Measurements from ENCODE around the gene NOC2L. TPM values are rescaled to one million over a fixed set of nuclear protein-coding genes. Genes with fewer than 3 reads are reported as not detected.

The NOC2L gene
- total and polyA plus RNA-seq, 2 donors from 2014 or later: 42.4 to 65.5 TPM

DNA sequence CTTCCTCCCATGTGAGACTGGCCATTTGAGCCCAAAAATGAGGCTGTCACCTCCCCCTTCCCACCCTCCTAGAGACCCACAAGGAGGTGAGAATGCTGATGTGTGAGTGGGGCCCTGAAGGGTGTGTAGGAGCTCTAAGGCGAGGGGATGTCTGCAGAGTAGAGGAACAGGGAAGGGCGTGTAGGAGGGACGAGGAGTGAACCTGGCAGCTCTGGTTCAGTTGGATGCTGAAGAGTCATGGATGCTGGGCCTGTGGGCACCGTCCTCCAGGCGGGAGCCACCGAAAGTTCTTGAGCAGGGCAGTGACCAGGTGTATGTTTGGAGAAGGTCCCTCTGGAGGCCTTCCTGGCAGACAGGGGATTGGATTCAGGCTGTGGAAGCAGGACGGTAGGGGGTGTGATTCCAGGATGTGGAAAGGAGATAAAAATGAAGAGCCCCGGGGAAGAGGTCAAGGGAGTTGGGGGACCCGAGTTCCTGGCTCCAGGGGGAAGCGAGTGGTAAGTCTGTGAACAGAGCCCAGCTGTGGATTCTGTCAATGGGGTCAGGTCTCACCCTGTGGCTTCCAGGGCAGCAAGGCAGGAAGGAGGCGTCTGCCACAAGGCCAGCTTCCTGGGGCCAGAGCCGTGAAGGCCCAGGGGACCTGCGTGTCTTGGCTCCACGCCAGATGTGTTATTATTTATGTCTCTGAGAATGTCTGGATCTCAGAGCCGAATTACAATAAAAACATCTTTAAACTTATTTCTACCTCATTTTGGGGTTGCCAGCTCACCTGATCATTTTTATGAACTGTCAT, 27.5 kb downstream of the NOC2L start:
- FAIRE-seq: no peak
- Histone ChIP-seq H3K27ac (ENCODE audit: low read depth in 2 of 2, low read length in 2 of 2) (no peak overlapping the region), H3K4me3 (ENCODE audit: low read length in 3 of 3) (no peak overlapping the region), H3K9ac (ENCODE audit: low read length in 3 of 3) (no peak overlapping the region), H3K36me3 (ENCODE audit: control insufficient read depth in 2 of 3, insufficient read depth in 3 of 3, low read length in 3 of 3) (no peaks in the 10 kb centered on the region), H3K9me3 (ENCODE audit: control insufficient read depth in 2 of 3, insufficient read depth in 1 of 3, low read length in 3 of 3) (no peaks in the 10 kb centered on the region), H3K4me1 (ENCODE audit: control insufficient read depth in 2 of 3, insufficient read depth in 2 of 3, low read depth in 1 of 3, low read length in 3 of 3) (peaks cover 0 to 8% (median 0%) of the 10 kb centered on the region in 3 donors), H3K27me3 (ENCODE audit: control insufficient read depth, insufficient read depth, low read length) (no peaks in the 10 kb centered on the region)
- intact Hi-C loops (cut with DNase I): no loop called here
- no peak for DNase-seq
- TF ChIP-seq, protein P1, sequence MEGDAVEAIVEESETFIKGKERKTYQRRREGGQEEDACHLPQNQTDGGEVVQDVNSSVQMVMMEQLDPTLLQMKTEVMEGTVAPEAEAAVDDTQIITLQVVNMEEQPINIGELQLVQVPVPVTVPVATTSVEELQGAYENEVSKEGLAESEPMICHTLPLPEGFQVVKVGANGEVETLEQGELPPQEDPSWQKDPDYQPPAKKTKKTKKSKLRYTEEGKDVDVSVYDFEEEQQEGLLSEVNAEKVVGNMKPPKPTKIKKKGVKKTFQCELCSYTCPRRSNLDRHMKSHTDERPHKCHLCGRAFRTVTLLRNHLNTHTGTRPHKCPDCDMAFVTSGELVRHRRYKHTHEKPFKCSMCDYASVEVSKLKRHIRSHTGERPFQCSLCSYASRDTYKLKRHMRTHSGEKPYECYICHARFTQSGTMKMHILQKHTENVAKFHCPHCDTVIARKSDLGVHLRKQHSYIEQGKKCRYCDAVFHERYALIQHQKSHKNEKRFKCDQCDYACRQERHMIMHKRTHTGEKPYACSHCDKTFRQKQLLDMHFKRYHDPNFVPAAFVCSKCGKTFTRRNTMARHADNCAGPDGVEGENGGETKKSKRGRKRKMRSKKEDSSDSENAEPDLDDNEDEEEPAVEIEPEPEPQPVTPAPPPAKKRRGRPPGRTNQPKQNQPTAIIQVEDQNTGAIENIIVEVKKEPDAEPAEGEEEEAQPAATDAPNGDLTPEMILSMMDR (IDR thresholded peaks at IDR 0.05; ENCODE audit: borderline replicate concordance, extremely low read depth, insufficient read depth): no peak

DNA sequence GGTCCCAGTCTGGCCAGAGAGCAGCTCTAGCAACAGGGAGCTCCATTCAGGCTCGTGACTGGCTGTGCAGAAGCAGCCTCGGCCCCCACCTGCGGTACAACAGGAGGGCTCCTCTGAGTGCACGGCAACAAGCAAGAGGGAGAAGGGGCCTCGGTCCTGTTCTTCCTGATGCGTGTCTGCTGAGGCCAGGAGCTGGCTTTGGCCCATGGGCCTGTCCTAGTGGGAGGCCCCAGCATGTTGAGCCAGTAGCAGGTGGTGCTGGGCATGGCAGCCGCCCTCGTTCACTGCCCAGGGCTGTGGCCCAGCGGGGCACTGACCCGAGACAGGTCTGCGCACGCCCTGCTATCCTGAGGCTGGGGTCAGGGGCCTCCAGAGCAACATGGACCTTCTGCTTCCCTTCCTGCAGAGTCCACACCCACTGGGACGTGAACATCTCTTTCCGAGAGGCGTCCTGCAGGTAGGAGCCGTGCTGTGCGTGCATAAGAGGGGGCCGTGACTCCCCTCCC, 28.4 kb downstream of the NOC2L start:
- Histone ChIP-seq H3K9ac (ENCODE audit: low read length in 3 of 3) (no peak overlapping the region), H3K27ac (ENCODE audit: low read depth in 2 of 2, low read length in 2 of 2) (no peak overlapping the region), H3K9me3 (ENCODE audit: control insufficient read depth in 2 of 3, insufficient read depth in 1 of 3, low read length in 3 of 3) (no peaks in the 10 kb centered on the region), H3K36me3 (ENCODE audit: control insufficient read depth in 2 of 3, insufficient read depth in 3 of 3, low read length in 3 of 3) (no peaks in the 10 kb centered on the region), H3K4me1 (ENCODE audit: control insufficient read depth in 2 of 3, insufficient read depth in 2 of 3, low read depth in 1 of 3, low read length in 3 of 3) (peaks cover 0 to 16% (median 0%) of the 10 kb centered on the region in 3 donors), H3K27me3 (ENCODE audit: control insufficient read depth, insufficient read depth, low read length) (no peaks in the 10 kb centered on the region), H3K4me3 (ENCODE audit: low read length in 3 of 3) (no peak overlapping the region)
- intact Hi-C loops (cut with DNase I): no loop called here
- TF ChIP-seq, protein P1 (IDR thresholded peaks at IDR 0.05; ENCODE audit: borderline replicate concordance, extremely low read depth, insufficient read depth): no peak
- FAIRE-seq (no peak), DNase-seq (no peak)

DNA sequence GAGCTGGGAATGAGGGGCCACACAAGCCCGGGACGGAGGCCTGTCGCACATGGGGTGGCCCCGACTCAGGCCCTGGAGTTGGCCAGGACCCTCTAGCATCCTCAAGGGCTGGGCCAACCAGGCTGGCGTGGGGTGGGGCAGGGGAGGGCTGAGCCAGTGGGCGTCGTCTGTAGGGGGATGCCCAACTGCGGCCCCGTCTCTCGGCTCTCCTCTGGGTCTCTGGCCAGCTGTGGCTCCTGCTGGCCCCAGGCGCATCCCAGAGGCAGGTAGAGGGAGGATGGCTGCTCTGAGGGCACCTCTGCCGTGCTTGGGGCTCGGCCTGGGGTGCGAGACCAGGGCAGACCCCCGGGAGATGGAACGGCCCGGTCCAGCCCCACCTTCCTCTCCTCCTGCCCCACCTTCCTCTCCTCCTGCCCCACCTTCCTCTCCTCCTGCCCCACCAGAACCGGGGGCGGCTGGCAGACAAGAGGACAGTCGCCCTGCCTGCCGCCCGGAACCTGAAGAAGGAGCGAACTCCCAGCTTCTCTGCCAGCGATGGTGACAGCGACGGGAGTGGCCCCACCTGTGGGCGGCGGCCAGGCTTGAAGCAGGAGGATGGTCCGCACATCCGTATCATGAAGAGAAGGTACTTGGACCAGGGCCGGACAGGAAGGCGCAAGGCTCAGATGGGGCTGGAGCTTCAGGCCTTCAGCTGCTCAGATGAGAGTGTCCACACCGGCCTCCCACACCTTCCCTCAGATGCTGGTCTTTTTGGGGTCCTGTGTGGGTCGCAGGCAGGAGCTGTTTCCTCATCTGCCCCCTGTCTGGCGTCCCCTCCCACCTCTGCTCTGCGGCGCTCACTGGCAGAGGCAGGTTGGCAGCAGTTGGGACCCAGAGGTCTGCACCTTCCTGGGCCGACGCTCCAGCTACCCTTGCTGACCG, 29.1 kb downstream of the NOC2L start:
- Histone ChIP-seq H3K27ac (ENCODE audit: low read depth in 2 of 2, low read length in 2 of 2) (no peak overlapping the region), H3K27me3 (ENCODE audit: control insufficient read depth, insufficient read depth, low read length) (no peaks in the 10 kb centered on the region), H3K9me3 (ENCODE audit: control insufficient read depth in 2 of 3, insufficient read depth in 1 of 3, low read length in 3 of 3) (no peaks in the 10 kb centered on the region), H3K4me1 (ENCODE audit: control insufficient read depth in 2 of 3, insufficient read depth in 2 of 3, low read depth in 1 of 3, low read length in 3 of 3) (peaks cover 0 to 14% (median 0%) of the 10 kb centered on the region in 3 donors), H3K4me3 (ENCODE audit: low read length in 3 of 3) (no peak overlapping the region), H3K36me3 (ENCODE audit: control insufficient read depth in 2 of 3, insufficient read depth in 3 of 3, low read length in 3 of 3) (no peaks in the 10 kb centered on the region), H3K9ac (ENCODE audit: low read length in 3 of 3) (no peak overlapping the region)
- DNase-seq (no peak), FAIRE-seq (no peak)
- intact Hi-C loops (cut with DNase I): no loop called here
- TF ChIP-seq, protein P1 (IDR thresholded peaks at IDR 0.05; ENCODE audit: borderline replicate concordance, extremely low read depth, insufficient read depth): no peak
